GM20000 (cell line): ENCODE data around the gene SLC25A30.
"Not testable (repeated sequence)": the region's sequence is repeated elsewhere in the genome, so short reads cannot be mapped to it uniquely, and the experiment has no call there.

Experiments used
- DNase-seq: peaks from one replicate; pipeline ENCODE4 v3.0.0; 2012; ENCODE audit warnings: low spot score
- TF ChIP-seq, protein P1 (sequence below): IDR thresholded peaks from 2 replicates; pipeline ENCODE4 v1.5.1; 2012; ENCODE audit warnings: mild to moderate bottlenecking, control low read depth; ENCODE audit errors: extremely low read depth, missing control alignments

The SLC25A30 gene

DNA sequence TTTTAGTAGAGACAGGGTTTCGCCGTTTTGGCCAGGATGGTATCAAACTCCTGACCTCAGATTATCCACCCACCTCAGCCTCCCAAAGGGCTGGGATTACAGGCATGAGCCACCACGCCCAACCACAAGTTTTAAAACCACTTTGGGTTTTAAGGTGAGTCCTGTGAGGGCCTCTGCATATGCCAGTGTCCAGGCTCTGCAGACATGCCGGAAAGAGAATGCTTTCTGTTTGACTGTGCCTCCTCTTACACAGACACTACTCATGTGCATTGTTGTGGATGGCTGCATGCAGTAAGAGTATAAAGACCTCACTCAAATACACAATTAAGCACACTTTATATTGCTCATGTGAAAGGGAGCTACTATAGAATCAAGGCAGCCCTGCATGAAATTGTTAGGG is 20.8 kb upstream of the SLC25A30 start:
- no peak for DNase-seq
- TF ChIP-seq, protein P1, sequence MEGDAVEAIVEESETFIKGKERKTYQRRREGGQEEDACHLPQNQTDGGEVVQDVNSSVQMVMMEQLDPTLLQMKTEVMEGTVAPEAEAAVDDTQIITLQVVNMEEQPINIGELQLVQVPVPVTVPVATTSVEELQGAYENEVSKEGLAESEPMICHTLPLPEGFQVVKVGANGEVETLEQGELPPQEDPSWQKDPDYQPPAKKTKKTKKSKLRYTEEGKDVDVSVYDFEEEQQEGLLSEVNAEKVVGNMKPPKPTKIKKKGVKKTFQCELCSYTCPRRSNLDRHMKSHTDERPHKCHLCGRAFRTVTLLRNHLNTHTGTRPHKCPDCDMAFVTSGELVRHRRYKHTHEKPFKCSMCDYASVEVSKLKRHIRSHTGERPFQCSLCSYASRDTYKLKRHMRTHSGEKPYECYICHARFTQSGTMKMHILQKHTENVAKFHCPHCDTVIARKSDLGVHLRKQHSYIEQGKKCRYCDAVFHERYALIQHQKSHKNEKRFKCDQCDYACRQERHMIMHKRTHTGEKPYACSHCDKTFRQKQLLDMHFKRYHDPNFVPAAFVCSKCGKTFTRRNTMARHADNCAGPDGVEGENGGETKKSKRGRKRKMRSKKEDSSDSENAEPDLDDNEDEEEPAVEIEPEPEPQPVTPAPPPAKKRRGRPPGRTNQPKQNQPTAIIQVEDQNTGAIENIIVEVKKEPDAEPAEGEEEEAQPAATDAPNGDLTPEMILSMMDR = no peak

DNA sequence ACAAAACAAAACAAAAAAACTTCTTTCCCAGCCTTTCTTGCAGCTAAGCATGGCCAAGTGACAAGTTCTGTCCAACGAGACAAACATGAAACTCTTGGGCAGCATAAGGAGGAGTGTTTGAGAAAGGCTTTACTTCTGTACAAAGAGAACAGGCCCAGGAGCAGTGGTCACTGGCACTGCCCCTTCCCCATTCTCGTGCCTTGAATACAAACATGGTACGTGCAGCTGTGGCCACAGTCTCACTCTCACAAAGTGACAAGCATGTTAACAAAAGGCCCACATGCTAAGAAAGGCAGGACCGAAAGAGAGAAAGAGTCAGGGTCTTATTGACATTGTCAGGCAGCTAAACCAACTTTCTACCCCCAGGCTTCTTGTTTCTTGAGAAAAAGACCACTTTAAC is 19.8 kb upstream of the SLC25A30 start:
- no peak for DNase-seq
- TF ChIP-seq, protein P1 = no peak

DNA sequence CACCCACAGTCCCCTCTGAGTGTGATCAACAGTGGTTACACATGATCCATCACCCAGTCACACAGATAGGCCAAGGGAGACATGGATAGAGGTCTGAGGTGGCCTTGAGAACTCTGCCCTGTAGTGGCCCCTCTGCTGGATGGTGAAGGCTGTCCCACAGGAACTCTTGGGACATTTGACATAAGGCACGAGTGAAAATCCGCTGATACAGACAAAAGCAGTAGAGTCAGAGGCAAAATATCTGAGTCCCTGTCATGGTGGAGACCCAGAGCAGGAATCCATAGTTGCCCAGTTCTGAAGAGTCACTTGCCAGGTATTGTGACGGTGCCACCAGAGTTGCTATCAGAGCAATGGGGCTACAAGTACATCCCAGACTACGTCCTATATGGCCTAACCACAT is 18.8 kb upstream of the SLC25A30 start:
- DNase-seq = no peak
- TF ChIP-seq, protein P1 = no peak

DNA sequence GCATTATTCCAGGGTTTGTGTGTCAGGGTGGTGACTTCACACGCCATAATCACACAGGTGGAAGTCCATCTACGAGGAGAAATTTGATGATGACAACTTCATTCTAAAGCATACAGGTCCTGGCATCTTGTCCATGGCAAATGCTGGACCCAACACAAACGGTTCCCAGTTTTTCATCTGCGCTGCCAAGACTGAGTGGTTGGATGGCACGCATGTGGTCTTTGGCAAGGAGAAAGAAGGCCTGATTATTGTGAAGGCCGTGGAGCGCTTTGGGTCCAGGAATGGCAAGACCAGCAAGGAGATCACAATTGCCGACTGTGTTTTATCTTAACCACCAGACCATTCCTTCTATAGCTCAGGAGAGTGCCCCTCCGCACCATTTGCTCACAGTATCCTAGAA is 18.2 kb upstream of the SLC25A30 start:
- DNase-seq = no peak
- TF ChIP-seq, protein P1 = no peak

DNA sequence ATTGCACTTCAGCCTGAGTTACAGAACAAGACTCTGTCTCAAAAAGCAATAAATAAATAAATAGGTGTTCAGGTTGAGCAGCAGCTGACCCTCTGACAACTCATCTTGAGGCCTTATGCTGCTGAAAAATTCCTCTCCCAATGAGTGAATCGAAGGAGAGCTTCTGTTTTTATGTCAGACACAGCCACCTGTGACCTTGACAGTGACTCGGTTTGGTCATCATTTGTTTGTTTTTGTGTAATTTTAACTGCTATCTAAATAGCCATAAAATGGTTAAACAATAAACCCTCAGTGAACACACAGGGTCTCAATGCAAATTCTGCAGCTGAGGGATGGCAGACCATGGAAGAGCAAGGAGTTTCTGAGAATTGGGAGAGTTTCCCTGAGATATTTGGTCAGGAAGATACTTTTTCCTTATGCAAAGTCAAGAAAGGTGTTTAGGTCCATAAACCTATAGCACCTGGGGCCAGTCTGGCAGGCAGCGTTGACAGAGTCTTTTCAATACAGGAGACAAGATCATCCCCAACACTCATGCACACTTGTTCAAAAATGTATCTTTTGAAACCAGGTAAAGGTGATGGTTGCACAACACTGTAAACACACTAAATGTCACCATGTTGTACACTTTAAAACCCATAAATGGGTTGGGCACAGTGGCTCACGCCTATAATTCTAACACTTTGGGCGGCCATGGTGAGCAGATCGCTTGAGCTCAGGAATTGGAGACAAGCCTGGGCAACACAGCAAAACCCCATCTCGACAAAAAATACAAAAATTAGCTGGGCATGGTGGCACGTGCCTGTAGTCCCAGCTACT is 16.6 kb upstream of the SLC25A30 start:
- no peak for DNase-seq
- TF ChIP-seq, protein P1 = no peak

DNA sequence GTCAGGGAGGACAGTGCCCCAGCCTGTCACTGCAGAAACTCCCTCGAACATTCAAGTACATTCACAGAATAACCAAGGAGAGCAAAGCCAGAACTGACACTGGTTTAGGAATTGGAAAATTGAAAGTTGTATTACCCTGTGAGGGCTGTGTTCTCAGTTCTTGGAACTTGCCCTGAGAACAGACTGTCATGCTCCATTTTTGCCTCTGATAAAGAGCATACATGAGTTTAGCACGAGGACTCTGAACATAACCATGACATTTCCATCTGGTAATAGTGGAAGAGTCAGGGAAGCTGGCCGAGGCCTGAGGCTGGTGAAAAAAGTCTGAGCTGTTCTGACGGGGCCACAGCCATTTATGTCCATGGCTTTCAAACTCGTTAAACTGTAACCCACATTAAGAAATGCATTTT is 15.2 kb upstream of the SLC25A30 start:
- DNase-seq = no peak
- TF ChIP-seq, protein P1 = no peak

DNA sequence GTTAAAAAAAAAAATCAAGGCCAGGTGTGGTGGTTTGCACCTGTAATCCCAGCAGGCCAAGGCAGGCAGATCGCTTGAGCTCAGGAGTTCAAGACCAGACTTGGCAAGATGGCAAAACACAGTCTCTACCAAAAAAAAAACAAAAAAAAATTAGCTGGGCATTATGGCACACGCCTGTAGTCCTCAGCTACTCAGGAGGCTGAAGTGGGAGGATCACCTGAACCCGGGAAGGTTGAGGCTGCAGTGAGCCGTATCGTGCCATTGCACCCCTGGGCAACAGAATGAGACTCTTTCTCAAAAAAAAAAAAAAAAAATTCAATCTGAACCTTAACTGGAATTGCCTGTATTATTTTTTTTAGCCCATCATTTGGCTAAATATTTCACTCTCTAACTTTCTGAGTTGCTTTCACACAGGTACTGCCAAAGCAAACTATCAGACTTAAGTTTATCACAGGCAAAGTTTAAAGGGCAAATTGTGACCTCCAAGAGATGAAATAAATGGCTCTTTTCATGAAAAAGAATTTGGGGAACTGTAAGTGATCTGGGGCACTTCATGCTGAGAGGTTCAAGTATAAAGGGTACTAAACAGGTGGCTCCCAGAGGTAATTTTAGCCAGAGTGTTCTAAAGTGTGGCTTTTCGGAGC is 14.7 kb upstream of the SLC25A30 start:
- TF ChIP-seq, protein P1 = no peak
- no peak for DNase-seq

DNA sequence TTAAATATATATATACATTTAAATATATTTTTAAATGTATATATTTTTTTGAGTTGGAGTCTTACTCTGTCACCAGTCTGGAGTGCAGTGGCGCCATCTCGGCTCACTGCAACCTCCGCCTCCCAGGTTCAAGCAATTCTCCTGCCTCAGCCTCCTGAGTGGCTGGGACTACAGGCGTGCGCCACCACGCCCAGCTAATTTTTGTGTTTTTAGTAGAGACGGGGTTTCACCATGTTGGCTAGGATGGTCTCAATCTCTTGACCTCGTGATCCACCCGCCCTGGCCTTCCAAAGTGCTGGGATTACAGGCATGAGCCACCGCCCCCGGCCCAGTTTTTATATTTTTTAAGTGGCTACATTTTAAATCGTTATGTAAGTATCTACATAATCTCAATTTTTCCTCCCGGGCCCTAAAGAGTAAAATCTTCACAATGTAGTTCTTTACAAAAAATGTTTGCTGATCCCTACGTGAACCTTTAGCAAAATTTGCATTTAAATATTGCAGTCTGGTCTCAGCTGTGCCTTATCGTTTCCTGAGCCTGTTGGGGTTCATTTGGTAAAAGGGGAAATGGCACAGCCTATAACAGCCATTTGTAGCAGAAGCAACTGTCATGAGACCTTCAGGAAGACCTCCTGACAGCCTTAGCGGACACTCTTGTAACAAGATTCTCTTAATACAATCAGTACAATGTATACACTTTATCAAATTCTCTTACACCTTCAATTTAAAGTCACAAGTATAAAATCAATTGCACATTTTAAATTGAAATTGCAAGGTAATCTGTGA is 8.1 kb upstream of the SLC25A30 start:
- not testable (repeated sequence) for DNase-seq
